ENCODE results near the gene DHCR24.

Gene DHCR24

DNA sequence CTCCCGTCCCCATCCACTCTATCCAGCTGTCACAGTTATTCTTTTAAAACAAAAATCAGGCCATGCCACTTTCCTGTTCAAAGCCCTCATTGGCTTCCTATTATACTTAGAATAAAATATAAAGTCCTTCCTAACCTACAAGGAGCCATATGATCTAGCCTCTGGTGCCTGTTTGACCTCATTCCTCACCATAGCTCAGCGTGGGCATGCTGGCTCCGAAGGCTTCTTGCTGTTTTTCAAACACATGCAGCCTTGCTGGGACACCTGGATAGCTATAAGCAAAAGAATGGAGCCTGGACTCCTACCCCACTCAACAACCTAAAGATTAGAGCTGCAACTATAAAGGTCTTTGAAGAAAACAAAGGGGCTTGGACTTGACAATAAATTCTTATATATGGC is 23.7 kb downstream of the DHCR24 start:
- DNase-seq: no peak

DNA sequence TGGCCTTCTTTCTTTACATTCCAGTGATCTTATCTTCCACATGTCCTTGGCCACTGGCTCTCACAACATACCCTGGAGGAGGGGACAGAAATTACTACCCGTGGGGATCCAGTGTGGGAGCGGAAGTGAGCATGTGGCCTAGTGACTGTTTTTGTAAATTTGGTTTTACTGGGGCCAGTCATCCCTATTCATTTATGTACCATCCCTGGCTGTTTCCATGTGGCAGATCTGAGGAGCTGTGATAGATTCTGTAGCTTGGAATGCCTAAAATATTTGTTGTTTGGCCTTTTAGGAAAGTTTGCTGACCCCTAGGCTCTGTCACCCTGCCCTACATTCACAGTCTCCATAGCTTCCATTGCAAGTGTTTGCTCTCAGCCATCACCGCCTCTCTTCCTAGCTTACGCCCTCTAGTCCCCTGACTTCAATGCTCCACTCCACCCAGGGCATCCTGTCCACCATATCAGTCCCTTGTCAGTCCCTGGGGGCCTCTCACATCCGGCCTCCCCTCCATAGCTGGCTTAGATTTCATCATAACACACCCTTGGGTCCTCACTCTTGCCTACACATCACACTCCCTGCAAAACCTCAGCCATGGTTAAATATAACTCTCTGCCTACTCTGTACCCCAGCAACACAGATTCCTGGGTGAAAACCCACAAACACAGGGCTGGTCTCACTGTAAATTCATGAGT is 25.8 kb downstream of the DHCR24 start:
- no peak for DNase-seq

- DNase-seq: no peak
These were observed 27.1 kb downstream of the DHCR24 start for GRCh38 chr1:54859700-54860391.

GRCh38 chr1:54857746-54858561 is 29.0 kb downstream of the DHCR24 start:
- no peak for DNase-seq

GRCh38 chr1:54857141-54857540 is 29.9 kb downstream of the DHCR24 start:
- DNase-seq: no peak

- no peak for DNase-seq
These were observed 32.5 kb downstream of the DHCR24 start for GRCh38 chr1:54854381-54855020.

DNA sequence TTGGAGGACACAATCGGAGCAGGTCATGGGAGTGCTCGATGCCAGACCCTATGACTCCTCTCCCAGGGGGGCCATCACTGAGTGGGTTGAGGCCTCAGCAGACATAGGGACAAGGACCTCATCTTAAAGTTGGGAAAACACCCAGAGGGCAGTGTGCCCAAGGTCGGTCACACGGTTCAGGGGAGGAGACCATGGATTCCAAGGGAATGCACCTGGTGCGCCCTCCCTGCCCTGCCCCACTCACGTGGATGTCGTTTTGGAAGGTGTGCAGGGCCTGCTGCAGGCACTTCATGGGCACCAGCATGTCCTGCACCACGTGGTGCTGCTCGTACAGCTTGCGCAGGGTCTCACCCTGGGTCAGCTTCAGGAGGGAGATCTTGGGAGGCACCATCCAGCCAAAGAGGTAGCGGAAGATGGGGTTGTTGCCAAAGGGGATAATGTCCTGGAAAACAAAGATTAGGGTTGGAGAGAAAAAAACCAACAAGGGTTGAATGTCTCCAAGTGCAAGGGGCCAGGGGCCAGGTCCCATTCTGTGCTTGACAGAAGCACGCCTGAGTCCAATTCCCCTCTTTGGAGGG is 33.1 kb downstream of the DHCR24 start:
- DNase-seq: no peak

GRCh38 chr1:54853096-54853792 is 33.8 kb downstream of the DHCR24 start:
- no peak for DNase-seq

DNA sequence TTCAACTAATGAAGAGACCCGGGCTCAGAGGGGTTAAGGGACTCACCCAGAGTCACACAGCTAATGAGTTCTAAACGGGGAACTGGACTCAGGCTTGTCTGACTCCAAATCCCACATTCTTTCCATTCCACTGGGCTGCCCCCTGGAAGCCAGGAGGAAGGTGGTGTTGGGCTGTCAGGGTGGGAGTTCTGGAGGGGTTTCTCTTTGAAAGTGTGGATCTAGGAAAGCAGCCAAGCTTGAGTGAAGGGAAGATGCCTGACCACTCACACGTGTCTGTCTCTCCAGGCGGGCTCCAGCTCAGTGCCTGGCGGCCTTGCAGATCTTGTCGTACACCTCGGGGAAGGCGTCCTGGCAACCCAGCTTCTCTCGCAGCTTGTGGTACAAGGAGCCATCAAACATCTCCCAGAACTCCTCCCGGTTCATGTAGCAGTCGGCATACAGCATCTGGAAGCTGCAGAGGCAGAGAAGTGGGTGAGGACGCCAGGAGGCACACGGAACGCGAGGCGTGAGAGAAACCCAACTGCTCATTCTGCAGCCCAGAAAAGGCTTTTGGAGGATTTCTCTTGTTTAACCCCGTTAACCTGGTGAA is 35.0 kb downstream of the DHCR24 start:
- no peak for DNase-seq

DNA sequence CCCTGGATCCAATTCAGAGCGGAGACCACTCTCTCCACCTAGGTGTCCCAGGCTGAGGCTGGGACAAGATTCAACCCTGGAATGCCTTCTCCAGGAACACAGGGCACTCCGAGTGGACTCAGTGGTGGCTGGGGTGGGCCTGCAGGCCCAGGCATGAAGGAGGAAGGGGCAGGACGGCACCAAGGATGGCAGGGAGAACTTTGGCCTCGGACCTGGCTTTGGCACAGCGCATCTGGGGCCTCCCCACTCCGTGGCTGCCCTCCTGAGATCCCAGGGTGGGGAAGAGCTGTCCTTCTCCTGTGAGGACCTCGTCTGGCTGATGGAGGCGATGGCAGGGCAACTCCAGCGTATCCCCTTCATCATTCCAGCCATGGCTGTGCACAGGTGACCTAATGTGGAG is 35.6 kb downstream of the DHCR24 start:
- no peak for DNase-seq

DNA sequence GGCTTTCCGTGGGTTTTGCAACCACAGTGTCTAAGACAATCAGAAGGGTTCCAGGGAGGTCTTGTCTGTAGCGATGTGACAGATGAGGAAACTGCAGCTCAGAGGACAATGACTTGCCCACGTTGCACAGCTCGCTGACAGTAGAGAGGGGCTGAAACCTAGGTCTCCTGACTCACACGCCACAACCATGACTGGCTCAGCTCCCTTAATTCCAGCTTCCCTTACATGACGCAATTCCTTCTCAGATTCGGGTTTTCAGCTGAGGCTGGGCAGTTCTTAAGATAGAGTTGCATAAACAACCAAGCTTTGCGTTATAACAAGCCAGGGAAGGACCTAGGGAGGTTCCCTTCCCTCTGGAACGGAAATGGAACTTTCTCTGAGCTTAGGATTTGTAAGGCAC is 36.3 kb downstream of the DHCR24 start:
- DNase-seq: no peak

GRCh38 chr1:54850069-54850730 is 36.8 kb downstream of the DHCR24 start:
- no peak for DNase-seq

GRCh38 chr1:54849219-54850068 is 37.6 kb downstream of the DHCR24 start:
- DNase-seq: no peak

DNA sequence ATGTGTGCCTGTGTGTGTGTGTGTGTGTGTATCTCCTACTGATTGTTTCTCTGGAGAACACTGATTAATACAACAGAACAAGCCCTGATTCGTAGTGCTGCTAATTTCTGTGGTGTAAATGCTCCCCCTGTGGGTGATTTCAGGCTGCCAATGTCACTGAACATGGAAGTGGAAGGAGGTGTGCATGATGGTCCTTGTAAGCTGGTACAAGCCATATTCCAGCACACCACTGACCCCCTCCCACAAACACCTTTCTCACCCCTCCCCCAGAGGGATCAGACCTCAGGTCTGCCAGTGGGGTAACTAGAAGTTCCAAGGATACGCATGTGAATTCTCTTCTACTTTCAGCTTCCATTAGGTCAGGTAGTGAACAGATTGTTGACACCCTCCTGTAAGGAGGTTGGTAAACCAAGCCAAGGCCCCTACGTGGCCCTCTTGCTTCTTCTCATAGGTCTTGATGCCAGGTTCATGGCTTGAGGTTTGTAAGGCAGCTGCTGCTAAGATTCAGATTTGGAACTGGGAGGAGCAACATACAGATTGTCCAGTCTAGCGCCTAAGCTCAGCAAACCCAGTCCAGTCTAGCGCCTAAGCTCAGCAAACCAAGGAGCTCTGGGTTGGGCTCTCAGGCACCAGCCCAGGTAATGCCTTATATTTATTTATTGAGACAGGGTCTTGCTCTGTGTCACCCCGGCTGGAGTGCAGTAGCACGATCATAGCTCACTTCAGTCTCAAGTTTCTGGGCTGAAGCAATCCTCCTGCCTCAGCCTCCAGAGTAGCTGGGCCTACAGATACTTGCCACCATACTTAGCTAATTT is 38.7 kb downstream of the DHCR24 start:
- DNase-seq: no peak

DNA sequence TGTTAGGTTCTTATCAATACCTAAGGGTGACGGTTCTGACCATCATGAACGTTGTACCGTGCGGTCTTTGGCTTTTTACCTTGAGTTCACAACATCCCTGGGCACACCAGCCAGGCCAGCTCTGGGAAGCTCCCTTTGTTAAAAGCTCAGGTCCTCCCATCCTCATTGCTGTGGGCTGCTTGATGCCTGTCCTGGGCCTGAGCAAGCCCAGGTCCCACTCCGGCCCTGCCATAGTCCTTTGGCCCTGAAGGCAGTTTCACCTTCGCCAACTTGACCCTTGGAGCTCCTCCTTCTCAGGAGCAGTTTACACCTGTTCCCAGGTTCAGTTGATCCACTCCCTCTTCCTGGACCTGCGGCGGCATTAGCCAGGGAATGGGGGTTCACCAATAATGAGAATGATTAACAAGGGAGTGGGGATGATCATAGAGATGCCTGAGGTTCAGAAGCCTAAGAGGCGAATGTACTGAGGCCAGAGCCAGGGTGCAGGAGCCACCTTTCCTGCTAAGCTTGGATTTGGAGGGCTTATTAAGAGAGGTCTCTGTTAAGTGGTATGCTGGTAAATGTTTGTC is 40.2 kb downstream of the DHCR24 start:
- no peak for DNase-seq

DNA sequence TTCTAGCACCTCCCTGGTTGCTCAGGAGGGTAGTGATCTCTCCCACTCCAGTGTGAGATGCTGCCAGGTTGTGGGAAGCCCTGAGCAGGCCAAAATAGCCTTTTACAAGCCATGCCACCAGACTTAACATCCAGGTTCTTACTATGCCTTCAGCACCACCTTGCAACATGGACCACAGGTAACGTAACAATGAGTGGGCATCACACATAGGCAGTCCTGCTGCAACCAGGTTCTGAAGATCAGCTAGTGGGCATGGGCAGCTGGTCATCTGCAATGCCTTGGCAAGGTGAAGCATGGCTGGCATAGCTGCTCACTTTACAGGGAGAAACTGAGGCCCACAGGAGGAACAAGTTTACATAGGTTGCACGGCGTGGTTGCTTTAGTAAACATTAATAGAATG is 40.7 kb downstream of the DHCR24 start:
- DNase-seq: no peak

DNA sequence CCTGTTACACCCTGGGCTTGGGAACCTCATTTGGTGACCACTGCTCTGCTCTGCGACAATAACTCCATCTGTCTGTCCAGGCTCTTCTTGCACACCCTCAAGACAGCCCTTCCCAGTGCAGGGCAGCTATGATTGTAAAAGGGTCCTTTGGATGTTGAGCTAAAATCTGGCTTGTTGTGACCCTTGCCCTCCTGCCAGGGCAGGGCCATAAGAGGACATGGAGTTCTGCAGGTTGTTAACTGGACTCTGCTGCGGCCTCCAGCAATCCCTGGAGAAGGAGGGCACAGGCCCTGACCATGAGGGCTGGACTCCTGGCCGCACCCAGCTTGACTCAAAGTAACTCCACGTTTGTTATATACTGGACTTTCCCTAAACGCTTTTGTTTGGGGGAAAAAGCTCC is 41.2 kb downstream of the DHCR24 start:
- DNase-seq: no peak

DNA sequence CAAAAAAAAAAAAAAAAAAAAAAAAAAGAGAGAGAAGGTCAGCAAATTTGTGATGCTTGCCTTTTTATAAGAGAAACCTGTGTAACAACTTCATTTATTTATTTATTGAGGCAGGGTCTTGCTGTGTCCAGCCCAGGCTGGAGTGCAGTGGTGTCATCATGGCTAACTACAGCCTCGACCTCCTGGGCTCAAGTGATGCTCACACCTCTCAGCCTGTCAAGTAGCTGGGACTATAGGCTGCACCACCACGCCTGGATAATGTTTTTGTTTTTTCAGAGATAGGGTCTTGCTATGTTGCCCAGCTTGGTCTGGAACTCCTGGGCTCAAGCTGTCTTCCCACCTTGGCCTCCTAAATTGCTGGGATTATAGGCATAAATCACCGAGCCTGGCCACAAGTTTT is 42.4 kb downstream of the DHCR24 start:
- no peak for DNase-seq

DNA sequence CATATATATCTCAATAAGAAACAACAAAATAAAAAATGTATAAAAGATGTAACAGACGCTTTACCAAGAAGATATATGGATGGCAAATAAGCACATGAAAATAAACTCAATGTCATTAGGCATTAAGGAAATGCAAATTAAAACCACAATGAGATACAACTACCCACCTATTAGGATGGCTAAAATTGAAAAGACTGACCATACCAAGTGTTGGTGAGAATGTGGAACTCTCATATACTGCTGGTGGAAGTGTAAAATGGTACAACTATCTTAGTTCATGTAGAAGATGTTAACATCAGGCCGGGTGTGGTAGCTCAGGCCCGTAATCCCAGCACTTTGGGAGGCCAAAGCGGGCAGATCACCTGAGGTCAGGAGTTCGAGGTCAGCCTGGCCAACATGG is 43.5 kb downstream of the DHCR24 start:
- no peak for DNase-seq

Data from right forelimb (tissue), 1 donor.